Keratinocyte (primary cell): ENCODE results near the gene SLC22A1. TPM values are rescaled to one million over a fixed set of nuclear protein-coding genes. Genes with fewer than 3 reads are reported as not detected.

Experiments
- DNase-seq: peaks from one replicate; pipeline ENCODE4 v3.0.0-alpha.2; 2011; ENCODE audit warnings: low read depth, missing footprints, low spot score
- FAIRE-seq: peaks from 2 replicates; lab custom pipeline; 2011; peaks lifted over from hg19 to GRCh38; lab: Jason Lieb, UNC
- H2AFZ ChIP-seq: 2 replicates; pipeline ENCODE4 v1.6.0; 2012; ENCODE audit warnings: low read length, control low read depth, inconsistent platforms; ENCODE audit not compliant: control insufficient read depth
- H3K27ac ChIP-seq: 2 replicates; pipeline ENCODE4 v1.5.1; 2011; ENCODE audit warnings: low read length; ENCODE audit not compliant: control insufficient read depth, insufficient read depth
- H3K27me3 ChIP-seq: 3 replicates; pipeline ENCODE4 v1.6.0; 2011; ENCODE audit warnings: low read length; ENCODE audit not compliant: control insufficient read depth, insufficient read depth; ENCODE audit errors: extremely low read depth
- H3K36me3 ChIP-seq, 2 experiments: 2 replicates in 1 of 2; 3 replicates in 1 of 2; pipeline ENCODE4 v1.5.1; 2011; ENCODE audit warnings: low read length in 2 of 2, mild to moderate bottlenecking in 1 of 2; ENCODE audit not compliant: control insufficient read depth in 2 of 2, insufficient read depth in 2 of 2; ENCODE audit errors: extremely low read depth in 1 of 2
- H3K4me1 ChIP-seq: 3 replicates; pipeline ENCODE4 v1.5.1; 2011; ENCODE audit warnings: low read length; ENCODE audit not compliant: control insufficient read depth, insufficient read depth; ENCODE audit errors: extremely low read depth
- H3K4me2 ChIP-seq: 3 replicates; pipeline ENCODE4 v1.6.0; 2011; ENCODE audit warnings: low read depth, low read length; ENCODE audit not compliant: control insufficient read depth, insufficient read depth; ENCODE audit errors: extremely low read depth
- H3K4me3 ChIP-seq, 3 experiments: fragments of 200-600 bp in 1 of 3; sonication (generic) in 1 of 3; 2 replicates in 2 of 3; 3 replicates in 1 of 3; pipeline ENCODE4 v1.5.1; 2011 to 2016; ENCODE audit warnings: low read length in 3 of 3, mild to moderate bottlenecking in 3 of 3, control low read depth in 2 of 3, inconsistent platforms in 1 of 3, low read depth in 1 of 3, mixed read lengths in 1 of 3, mixed run types in 1 of 3, moderate library complexity in 1 of 3; ENCODE audit not compliant: control insufficient read depth in 2 of 3, insufficient read depth in 2 of 3; ENCODE audit errors: extremely low read depth in 1 of 3
- H3K79me2 ChIP-seq: 2 replicates; pipeline ENCODE4 v1.6.0; 2012; ENCODE audit warnings: low read length; ENCODE audit not compliant: control insufficient read depth, insufficient read depth
- H3K9ac ChIP-seq: 3 replicates; pipeline ENCODE4 v1.6.0; 2011; ENCODE audit warnings: low read length; ENCODE audit not compliant: control insufficient read depth, insufficient read depth; ENCODE audit errors: extremely low read depth
- H3K9me1 ChIP-seq: 3 replicates; pipeline ENCODE4 v1.6.0; 2011; ENCODE audit warnings: low read length; ENCODE audit not compliant: control insufficient read depth, insufficient read depth; ENCODE audit errors: extremely low read depth
- H3K9me3 ChIP-seq: 2 replicates; pipeline ENCODE4 v1.5.1; 2012; ENCODE audit warnings: low read depth, low read length; ENCODE audit not compliant: control insufficient read depth
- H4K20me1 ChIP-seq: 3 replicates; pipeline ENCODE4 v1.6.0; 2011; ENCODE audit warnings: low read length; ENCODE audit not compliant: control insufficient read depth, insufficient read depth; ENCODE audit errors: extremely low read depth
- CTCF ChIP-seq, 3 experiments: IDR thresholded peaks in 1 of 3; conservative IDR thresholded peaks in 1 of 3; optimal IDR thresholded peaks in 1 of 3; 2 replicates in 2 of 3; 3 replicates in 1 of 3; pipeline versions ENCODE3 to v1.5.1; 2011; ENCODE audit warnings: low read length in 3 of 3, mild to moderate bottlenecking in 3 of 3, moderate library complexity in 2 of 3, control low read depth in 1 of 3, inconsistent platforms in 1 of 3; ENCODE audit not compliant: insufficient read depth in 2 of 3; ENCODE audit errors: extremely low read depth in 1 of 3
- EZH2 ChIP-seq: IDR thresholded peaks from one replicate; pipeline ENCODE4 v1.6.1; 2012; ENCODE audit warnings: inconsistent platforms, mild to moderate bottlenecking, low read length, moderate library complexity
- dilution Hi-C: fragments of 300-500 bp; cut with MboI; formaldehyde crosslinking; loops from one replicate; pipeline ENCODE4 v1.7.0; 2020; ENCODE audit warnings: low sequenced_read_pairs; ENCODE audit not compliant: extremely low pct_ligation_motif_present
- polyA plus RNA-seq, 5 experiments: library from polyadenylated mRNA; depleted of rRNA in 3 of 5; stranded (reverse) in 3 of 5; stranded (forward) in 1 of 5; unstranded in 1 of 5; fragments of >200 nt; gene quantifications; 1 replicate in 1 of 5; 2 replicates in 3 of 5; 3 replicates in 1 of 5; pipeline versions ENCODE4 v1.2.1 to v1.2.3, GENCODE V29; 2011 to 2012; ENCODE audit warnings: missing spikeins in 2 of 5, low read depth in 1 of 5, low replicate concordance in 1 of 5

The SLC22A1 gene
- polyA plus RNA-seq, 1 donor (not counting 4 experiments of a cell fraction or from before 2014, with no cell fraction given), result 0.76 TPM

- H3K36me3 ChIP-seq, result peaks cover 0 to 4% of the 10 kb centered on the region in 2 experiments
- no peak overlapping the region for H3K4me3 ChIP-seq
- DNase-seq (no peak), FAIRE-seq (no peak)
- no peak overlapping the region for H3K27ac ChIP-seq
- no peak for TF ChIP-seq EZH2
- TF ChIP-seq CTCF (optimal IDR thresholded peaks at IDR 0.05 in 1 of 3, IDR thresholded peaks at IDR 0.05 in 1 of 3, conservative IDR thresholded peaks at IDR 0.05 in 1 of 3; ENCODE audit: extremely low read depth in 1 of 3, insufficient read depth in 2 of 3, low read length in 3 of 3), result no peak
- no peaks in the 10 kb centered on the region for H3K79me2 ChIP-seq
- no peaks in the 10 kb centered on the region for H3K27me3 ChIP-seq
- no peaks in the 10 kb centered on the region for H3K9me3 ChIP-seq
- no peaks in the 10 kb centered on the region for H3K4me1 ChIP-seq
- no peaks in the 10 kb centered on the region for H3K9me1 ChIP-seq
- no peaks in the 10 kb centered on the region for H4K20me1 ChIP-seq
- H2AFZ ChIP-seq, result no peak overlapping the region
- no peak overlapping the region for H3K9ac ChIP-seq
- dilution Hi-C loops, result no loop called here
- H3K4me2 ChIP-seq, result no peak overlapping the region
Measured at GRCh38 chr6:160130729-160131484, 9.3 kb downstream of the SLC22A1 start.

GRCh38 chr6:160131636-160132296, 10.2 kb downstream of the SLC22A1 start:
- Histone ChIP-seq H3K27me3 (no peaks in the 10 kb centered on the region), H3K9me1 (no peaks in the 10 kb centered on the region), H3K27ac (no peak overlapping the region), H3K4me3 (no peak overlapping the region), H3K79me2 (no peaks in the 10 kb centered on the region), H3K4me1 (no peaks in the 10 kb centered on the region), H3K9ac (no peak overlapping the region), H2AFZ (no peak overlapping the region), H4K20me1 (no peaks in the 10 kb centered on the region), H3K4me2 (no peak overlapping the region), H3K36me3 (peaks cover 0 to 4% of the 10 kb centered on the region in 2 experiments), H3K9me3 (no peaks in the 10 kb centered on the region)
- no peak for FAIRE-seq
- dilution Hi-C loops, result no loop called here
- no peak for DNase-seq
- TF ChIP-seq EZH2 (no peak), CTCF (optimal IDR thresholded peaks at IDR 0.05 in 1 of 3, IDR thresholded peaks at IDR 0.05 in 1 of 3, conservative IDR thresholded peaks at IDR 0.05 in 1 of 3; ENCODE audit: extremely low read depth in 1 of 3, insufficient read depth in 2 of 3, low read length in 3 of 3) (no peak)
